H1 (cell line): ENCODE data around the gene LSM4. TPM values are rescaled to one million over a fixed set of nuclear protein-coding genes. Genes with fewer than 3 reads are reported as not detected.

ENCODE experiments used
- CTCF ChIA-PET: fragments of 300-600 bp; sonication (Branson Sonifier 250); formaldehyde crosslinking; loops from one replicate; lab custom pipeline; 2021; ENCODE audit not compliant: partially characterized antibody; lab: Charles Lee
- POLR2A ChIA-PET: fragments of 300-600 bp; sonication (Branson Sonifier 250); formaldehyde crosslinking; loops from one replicate; lab custom pipeline; 2021; ENCODE audit warnings: inconsistent platforms; ENCODE audit not compliant: partially characterized antibody; lab: Charles Lee
- DNase-seq, 2 experiments: peaks; one replicate each; pipeline versions ENCODE4 v3.0.0 to v3.0.0-alpha.2; 2010 to 2022; ENCODE audit warnings: low spot score in 2 of 2, low read depth in 1 of 2, mixed read lengths in 1 of 2
- FAIRE-seq: peaks from 2 replicates; lab custom pipeline; 2011; peaks lifted over from hg19 to GRCh38; lab: Jason Lieb, UNC
- H2AFZ ChIP-seq: 2 replicates; pipeline ENCODE4 v1.8.1; 2012; ENCODE audit warnings: low read length, inconsistent platforms
- H2AK5ac ChIP-seq: 2 replicates; pipeline ENCODE4 v1.6.1; 2013; ENCODE audit warnings: low read depth, low read length
- H2BK120ac ChIP-seq: replicated peaks from 2 replicates; pipeline ENCODE3; 2013; ENCODE audit warnings: low read depth, low read length, inconsistent platforms
- H2BK12ac ChIP-seq: 2 replicates; pipeline ENCODE4 v1.6.1; 2013; ENCODE audit warnings: low read depth, low read length
- H2BK15ac ChIP-seq: 2 replicates; pipeline ENCODE4 v1.6.1; 2013; ENCODE audit warnings: low read length
- H2BK20ac ChIP-seq: 2 replicates; pipeline ENCODE4 v1.6.1; 2013; ENCODE audit warnings: low read length
- H2BK5ac ChIP-seq: 2 replicates; pipeline ENCODE4 v1.6.1; 2013; ENCODE audit warnings: low read depth, low read length
- H3K14ac ChIP-seq: 2 replicates; pipeline ENCODE4 v1.6.1; 2013; ENCODE audit warnings: inconsistent platforms; ENCODE audit not compliant: insufficient read length
- H3K18ac ChIP-seq: 2 replicates; pipeline ENCODE4 v1.6.1; 2013; ENCODE audit warnings: low read length; ENCODE audit errors: extremely low read depth
- H3K23ac ChIP-seq: 2 replicates; pipeline ENCODE4 v1.6.1; 2013; ENCODE audit warnings: inconsistent platforms; ENCODE audit not compliant: insufficient read length
- H3K23me2 ChIP-seq: 2 replicates; pipeline ENCODE4 v1.6.1; 2013; ENCODE audit warnings: low read depth, low read length
- H3K27ac ChIP-seq: 2 replicates; pipeline ENCODE4 v1.6.1; 2011; ENCODE audit warnings: low read depth, low read length, inconsistent platforms
- H3K27me3 ChIP-seq, 4 experiments: replicated peaks in 1 of 4; 1 replicate in 1 of 4; 2 replicates in 3 of 4; pipeline versions ENCODE4 v1.6.1 to v1.8.1; 2011 to 2013; ENCODE audit warnings: low read length in 3 of 4, mild to moderate bottlenecking in 3 of 4, inconsistent platforms in 2 of 4, mixed read lengths in 2 of 4, moderate library complexity in 1 of 4; ENCODE audit not compliant: control insufficient read depth in 3 of 4, insufficient read depth in 3 of 4; ENCODE audit errors: extremely low read depth in 1 of 4
- H3K36me3 ChIP-seq, 4 experiments: 2 replicates each; pipeline versions ENCODE4 v1.6.1 to v1.8.1; 2011 to 2013; ENCODE audit warnings: mild to moderate bottlenecking in 4 of 4, low read length in 3 of 4, moderate library complexity in 2 of 4, control low read depth in 1 of 4, inconsistent platforms in 1 of 4; ENCODE audit not compliant: insufficient read depth in 4 of 4, control insufficient read depth in 2 of 4
- H3K4ac ChIP-seq: replicated peaks from 2 replicates; pipeline ENCODE3; 2013; ENCODE audit warnings: low read length, low read depth, mixed read lengths, inconsistent platforms; ENCODE audit not compliant: insufficient read length
- H3K4me1 ChIP-seq, 4 experiments: replicated peaks in 1 of 4; 1 replicate in 1 of 4; 2 replicates in 3 of 4; pipeline versions ENCODE4 v1.6.1 to v1.8.1; 2011 to 2013; ENCODE audit warnings: low read length in 3 of 4, inconsistent platforms in 2 of 4, mixed read lengths in 1 of 4; ENCODE audit not compliant: insufficient read depth in 4 of 4, control insufficient read depth in 3 of 4
- H3K4me2 ChIP-seq, 2 experiments: 2 replicates each; pipeline versions ENCODE4 v1.6.1 to v1.8.1; 2011 to 2013; ENCODE audit warnings: low read depth in 2 of 2, low read length in 2 of 2, control low read depth in 1 of 2, inconsistent platforms in 1 of 2, mild to moderate bottlenecking in 1 of 2; ENCODE audit not compliant: insufficient read depth in 1 of 2
- H3K4me3 ChIP-seq, 4 experiments: fragments of 200-600, 300-600 bp in 1 of 4; sonication (generic), shearing (Covaris generic), sonication (Bioruptor Twin) in 1 of 4; 2 replicates each; pipeline versions ENCODE4 v1.5.1 to v1.8.1; 2011 to 2016; ENCODE audit warnings: low read length in 4 of 4, low read depth in 3 of 4, control low read depth in 2 of 4, inconsistent platforms in 2 of 4, mild to moderate bottlenecking in 2 of 4, mixed read lengths in 1 of 4, moderate library complexity in 1 of 4; ENCODE audit not compliant: insufficient read depth in 2 of 4; ENCODE audit errors: extremely low read depth in 1 of 4
- H3K56ac ChIP-seq: replicated peaks from 2 replicates; pipeline ENCODE3; 2013; ENCODE audit warnings: low read depth, mild to moderate bottlenecking, mixed read lengths, low read length, inconsistent platforms; ENCODE audit not compliant: insufficient read length
- H3K79me1 ChIP-seq: 2 replicates; pipeline ENCODE4 v1.6.1; 2013; ENCODE audit warnings: low read depth, low read length, control low read depth
- H3K79me2 ChIP-seq, 2 experiments: 2 replicates each; pipeline versions ENCODE4 v1.6.1 to v1.8.1; 2012 to 2013; ENCODE audit warnings: low read length in 2 of 2, mild to moderate bottlenecking in 2 of 2, inconsistent platforms in 1 of 2; ENCODE audit not compliant: insufficient read depth in 2 of 2, control insufficient read depth in 1 of 2
- H3K9ac ChIP-seq, 4 experiments: replicated peaks in 1 of 4; 1 replicate in 1 of 4; 2 replicates in 3 of 4; pipeline versions ENCODE4 v1.6.1 to v1.8.1; 2011 to 2013; ENCODE audit warnings: low read depth in 3 of 4, low read length in 3 of 4, control low read depth in 2 of 4, mild to moderate bottlenecking in 2 of 4, moderate library complexity in 2 of 4, inconsistent platforms in 1 of 4; ENCODE audit errors: extremely low read depth in 1 of 4
- H3K9me3 ChIP-seq, 2 experiments: 2 replicates each; pipeline versions ENCODE4 v1.6.1 to v1.8.1; 2012 to 2013; ENCODE audit warnings: mild to moderate bottlenecking in 2 of 2, moderate library complexity in 2 of 2, control low read depth in 1 of 2, inconsistent platforms in 1 of 2, low read depth in 1 of 2, low read length in 1 of 2, mixed read lengths in 1 of 2; ENCODE audit not compliant: insufficient read depth in 2 of 2
- H4K20me1 ChIP-seq, 2 experiments: replicated peaks in 1 of 2; 2 replicates each; pipeline versions ENCODE3 to v1.8.1; 2011 to 2013; ENCODE audit warnings: inconsistent platforms in 2 of 2, low read length in 2 of 2, mild to moderate bottlenecking in 1 of 2; ENCODE audit not compliant: insufficient read depth in 2 of 2, control insufficient read depth in 1 of 2
- H4K5ac ChIP-seq: 2 replicates; pipeline ENCODE4 v1.6.1; 2013; ENCODE audit warnings: low read length, low read depth, mixed read lengths, inconsistent platforms; ENCODE audit not compliant: insufficient read length
- H4K8ac ChIP-seq: 2 replicates; pipeline ENCODE4 v1.8.0; 2013; ENCODE audit warnings: mild to moderate bottlenecking, moderate library complexity, low read length, inconsistent platforms; ENCODE audit not compliant: insufficient read depth; ENCODE audit errors: extremely low read depth
- H4K91ac ChIP-seq: replicated peaks from 2 replicates; pipeline ENCODE3; 2013; ENCODE audit warnings: low read length, mixed read lengths, inconsistent platforms; ENCODE audit not compliant: insufficient read length
- CHD1 ChIP-seq: IDR thresholded peaks from 2 replicates; pipeline ENCODE4 v1.6.1; 2012; ENCODE audit warnings: low read depth, low read length, improper control_type of control experiment
- KDM5A ChIP-seq: fragments of 200-600 bp; IDR thresholded peaks from 2 replicates; pipeline ENCODE4 v1.7.1; 2012; ENCODE audit warnings: mild to moderate bottlenecking, low read length, inconsistent platforms, mixed read lengths
- TBP ChIP-seq: IDR thresholded peaks from 2 replicates; pipeline ENCODE4 v1.6.1; 2011; ENCODE audit warnings: low read depth, low read length, improper control_type of control experiment
- whole genome bisulfite sequencing, 2 experiments: shearing (Covaris generic) in 1 of 2; methylation state at CpG; one replicate each; pipeline versions ENCODE4 v1.1.6 to v1.1.7; 2013 to 2015; ENCODE audit warnings: low lambda C conversion rate in 2 of 2, mixed read lengths in 2 of 2, inconsistent platforms in 1 of 2, low coverage in 1 of 2, missing lambda C conversion rate in 1 of 2; ENCODE audit not compliant: insufficient replicate concordance in 2 of 2, insufficient coverage in 1 of 2, insufficient read length in 1 of 2; ENCODE audit errors: extremely low coverage in 1 of 2, missing lambda C conversion rate in 1 of 2; 5-methylcytosine and 5-hydroxymethylcytosine counted together
- polyA plus RNA-seq, 7 experiments: library from polyadenylated mRNA; depleted of rRNA in 3 of 7; stranded (reverse) in 5 of 7; unstranded in 2 of 7; fragments of >200 nt in 5 of 7; fragments of 200-250 nt in 2 of 7; gene quantifications; 1 replicate in 5 of 7; 2 replicates in 1 of 7; 4 replicates in 1 of 7; pipeline versions ENCODE4 v1.2.1 to v1.2.3, GENCODE V29; 2011 to 2013; ENCODE audit warnings: missing spikeins in 2 of 7, mixed read lengths in 2 of 7
- total RNA-seq: library from RNA; stranded (reverse); fragmentation: NEBNext Ultra II Directional; extraction: Animal tissue kit (Norgen Biotek cat#: 25700); gene quantifications from 2 replicates; pipeline ENCODE4 v1.2.1, GENCODE V29; 2021

LSM4 gene
- total and polyA plus RNA-seq, 2 of the 8 experiments (the other 6 are each of a cell fraction or from before 2014, with no cell fraction given): 302 to 319 TPM

GRCh38 chr19:18299654-18300053 lies 23.2 kb downstream of the LSM4 start:
- H3K27ac ChIP-seq: no peak overlapping the region
- H3K79me2 ChIP-seq: no peaks in the 10 kb centered on the region
- H3K4me1 ChIP-seq: peaks cover 0 to 16% (median 9%) of the 10 kb centered on the region in 4 experiments; a peak in 5 of 7 replicates
- TF ChIP-seq KDM5A: no peak
- no peak for TF ChIP-seq TBP
- no peak for TF ChIP-seq CHD1
- TF ChIP-seq, all 59 proteins: peak for 0
- H3K9me3 ChIP-seq: no peaks in the 10 kb centered on the region
- ChIA-PET CTCF (interaction anchor here (0.6 to 1.2 kb wide), 3 partner anchors 29 to 80 kb away, joined by 3 to 5 read pairs (median 3); no protein-coding TSS in a partner anchor), POLR2A (interaction anchor here (10.4 kb wide), 1 partner anchor 19 kb away, joined by 141 read pairs; the partner anchor contains the start of gene JUND)
- H3K4me3 ChIP-seq: no peak overlapping the region
- H4K20me1 ChIP-seq: peaks cover 0 to 8% of the 10 kb centered on the region in 2 experiments
- peaks cover 17% of the 10 kb centered on the region; the same call in 1 of the 2 replicates for H3K23me2 ChIP-seq
- no peak overlapping the region for H2BK12ac ChIP-seq
- no peaks in the 10 kb centered on the region; a peak in 1 of 8 replicates for H3K36me3 ChIP-seq
- H4K91ac ChIP-seq: no peak overlapping the region
- no peak for DNase-seq
- no peak overlapping the region for H3K18ac ChIP-seq
- no peak overlapping the region for H2BK20ac ChIP-seq
- H3K79me1 ChIP-seq: no peaks in the 10 kb centered on the region
- H2AK5ac ChIP-seq: no peak overlapping the region
- no peak overlapping the region for H3K9ac ChIP-seq
- no peak overlapping the region for H3K14ac ChIP-seq
- no peak overlapping the region for H4K8ac ChIP-seq
- H3K23ac ChIP-seq: no peak overlapping the region
- 100% methylated on average over 9 of the region's 9 CpGs; no CpG with 5 or more reads in 1 of the 2 experiments for WGBS, 2 experiments
- H3K56ac ChIP-seq: no peak overlapping the region
- no peak overlapping the region for H3K4me2 ChIP-seq
- H3K27me3 ChIP-seq: no peaks in the 10 kb centered on the region
- H4K5ac ChIP-seq: no peak overlapping the region
- no peak for FAIRE-seq
- no peak overlapping the region for H2AFZ ChIP-seq
- H2BK120ac ChIP-seq: no peak overlapping the region
- no peak overlapping the region for H2BK15ac ChIP-seq
- no peak overlapping the region for H3K4ac ChIP-seq
- H2BK5ac ChIP-seq: no peak overlapping the region
